Neural crest cell (in vitro differentiated cells): ENCODE measurements around the gene CYP2W1. TPM values are rescaled to one million over a fixed set of nuclear protein-coding genes. Genes with fewer than 3 reads are reported as not detected.

Experiments
- DNase-seq: peaks from one replicate; pipeline ENCODE4 v3.0.0; 2021; ENCODE audit warnings: low read depth, mixed read lengths, low spot score
- H3K27ac Mint-ChIP-seq: one replicate; pipeline ENCODE4 v1.8.0; 2021; ENCODE audit warnings: mild to moderate bottlenecking, mixed read lengths; ENCODE audit not compliant: unreplicated experiment
- H3K27me3 Mint-ChIP-seq: 2 replicates; pipeline ENCODE4 v1.8.0; 2021; ENCODE audit warnings: low read depth, mild to moderate bottlenecking, mixed read lengths
- H3K36me3 Mint-ChIP-seq: 2 replicates; pipeline ENCODE4 v1.8.0; 2021; ENCODE audit warnings: low read depth, mild to moderate bottlenecking, mixed read lengths
- H3K4me1 Mint-ChIP-seq: 2 replicates; pipeline ENCODE4 v1.8.0; 2021; ENCODE audit warnings: mixed read lengths
- H3K4me3 Mint-ChIP-seq: one replicate; pipeline ENCODE4 v1.8.0; 2021; ENCODE audit warnings: mild to moderate bottlenecking, mixed read lengths
- H3K9me3 Mint-ChIP-seq: 2 replicates; pipeline ENCODE4 v1.8.0; 2021; ENCODE audit warnings: mixed read lengths
- CTCF ChIP-seq: fragments of 200-600 bp; sonication (generic); conservative IDR thresholded peaks from 2 replicates; pipeline ENCODE4 v1.5.0; 2021; ENCODE audit warnings: antibody characterized with exemption, mild to moderate bottlenecking
- total RNA-seq: library from RNA; stranded (reverse); gene quantifications from 2 replicates; pipeline ENCODE4 v1.2.1, GENCODE V29; 2021

Gene CYP2W1
- total RNA-seq, 1 donor from 2014 or later, result not detected

GRCh38 chr7:1019255-1019785 lies 36.3 kb downstream of the CYP2W1 start:
- Mint-ChIP-seq H3K27me3 (no peaks in the 10 kb centered on the region), H3K36me3 (peaks cover 12% of the 10 kb centered on the region), H3K4me3 (no peak overlapping the region), H3K9me3 (no peaks in the 10 kb centered on the region), H3K4me1 (peaks cover under 1% of the 10 kb centered on the region), H3K27ac (no peak overlapping the region)
- TF ChIP-seq CTCF, result no peak
- no peak for DNase-seq

GRCh38 chr7:1019789-1020610 lies 37.0 kb downstream of the CYP2W1 start:
- Mint-ChIP-seq H3K9me3 (no peaks in the 10 kb centered on the region), H3K27ac (no peak overlapping the region), H3K4me3 (no peak overlapping the region), H3K36me3 (peaks cover 12% of the 10 kb centered on the region), H3K27me3 (no peaks in the 10 kb centered on the region), H3K4me1 (no peaks in the 10 kb centered on the region)
- no peak for TF ChIP-seq CTCF
- DNase-seq, result no peak

GRCh38 chr7:1020849-1021251 lies 37.9 kb downstream of the CYP2W1 start:
- H3K4me3 Mint-ChIP-seq, result no peak overlapping the region
- no peak for DNase-seq
- no peaks in the 10 kb centered on the region for H3K27me3 Mint-ChIP-seq
- peak; percentile 20 for TF ChIP-seq CTCF
- no peak overlapping the region for H3K27ac Mint-ChIP-seq
- H3K4me1 Mint-ChIP-seq, result no peaks in the 10 kb centered on the region
- no peaks in the 10 kb centered on the region for H3K9me3 Mint-ChIP-seq
- peaks cover 12% of the 10 kb centered on the region for H3K36me3 Mint-ChIP-seq

GRCh38 chr7:1021366-1021765 lies 38.4 kb downstream of the CYP2W1 start:
- no peak overlapping the region for H3K27ac Mint-ChIP-seq
- peaks cover 15% of the 10 kb centered on the region for H3K36me3 Mint-ChIP-seq
- no peaks in the 10 kb centered on the region for H3K27me3 Mint-ChIP-seq
- TF ChIP-seq CTCF, result no peak
- no peak for DNase-seq
- H3K4me1 Mint-ChIP-seq, result peaks cover 3% of the 10 kb centered on the region
- no peaks in the 10 kb centered on the region for H3K9me3 Mint-ChIP-seq
- H3K4me3 Mint-ChIP-seq, result no peak overlapping the region

GRCh38 chr7:1021931-1022330 lies 39.0 kb downstream of the CYP2W1 start:
- no peaks in the 10 kb centered on the region for H3K9me3 Mint-ChIP-seq

More at GRCh38 chr7:1021931-1022330, 39.0 kb downstream of the CYP2W1 start:
- no peak for DNase-seq
- Mint-ChIP-seq H3K4me1 (peaks cover 8% of the 10 kb centered on the region), H3K4me3 (no peak overlapping the region), H3K27ac (no peak overlapping the region), H3K27me3 (no peaks in the 10 kb centered on the region), H3K36me3 (peaks cover 15% of the 10 kb centered on the region)
- no peak for TF ChIP-seq CTCF
